GM21717 (cell line): ENCODE data around the gene CDH20.

Source experiments
- ATAC-seq: cut with Tn5 transposase; IDR thresholded peaks from one replicate; pipeline ENCODE4 v1.9.1; 2021; ENCODE audit warnings: mild to moderate bottlenecking, moderate library complexity; ENCODE audit not compliant: unreplicated experiment

CDH20 gene

GRCh38 chr18:61333271-61333745, at the start of gene CDH20:
TSS of gene CDH20 (plus strand) at chr18:61333430.
- ATAC-seq: no peak

GRCh38 chr18:61284039-61284438, 49.2 kb upstream of the CDH20 start:
- ATAC-seq: no peak

- ATAC-seq: no peak
Measured at GRCh38 chr18:61285777-61286176, 47.5 kb upstream of the CDH20 start.

GRCh38 chr18:61286867-61287266, 46.4 kb upstream of the CDH20 start:
- ATAC-seq: no peak

DNA sequence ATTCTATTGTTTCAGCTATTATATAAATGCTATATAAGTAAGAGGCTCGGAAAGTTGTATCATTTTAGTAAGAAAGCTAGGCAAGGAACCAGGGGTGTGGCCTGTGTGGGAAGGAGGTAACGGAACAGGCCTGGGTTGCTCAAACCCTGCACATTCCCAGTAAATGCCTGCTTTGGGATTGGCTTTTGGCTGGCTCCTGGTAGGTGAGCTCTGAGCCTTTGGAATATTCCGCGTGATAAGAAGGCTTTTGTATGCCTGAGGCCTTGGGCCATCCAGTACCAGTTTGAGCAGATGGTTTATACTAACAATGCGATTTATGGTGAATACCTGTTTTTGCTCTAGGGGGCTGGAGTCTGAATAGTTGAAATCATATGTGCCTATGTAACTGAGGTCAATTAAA, 42.6 kb upstream of the CDH20 start:
- no peak for ATAC-seq

DNA sequence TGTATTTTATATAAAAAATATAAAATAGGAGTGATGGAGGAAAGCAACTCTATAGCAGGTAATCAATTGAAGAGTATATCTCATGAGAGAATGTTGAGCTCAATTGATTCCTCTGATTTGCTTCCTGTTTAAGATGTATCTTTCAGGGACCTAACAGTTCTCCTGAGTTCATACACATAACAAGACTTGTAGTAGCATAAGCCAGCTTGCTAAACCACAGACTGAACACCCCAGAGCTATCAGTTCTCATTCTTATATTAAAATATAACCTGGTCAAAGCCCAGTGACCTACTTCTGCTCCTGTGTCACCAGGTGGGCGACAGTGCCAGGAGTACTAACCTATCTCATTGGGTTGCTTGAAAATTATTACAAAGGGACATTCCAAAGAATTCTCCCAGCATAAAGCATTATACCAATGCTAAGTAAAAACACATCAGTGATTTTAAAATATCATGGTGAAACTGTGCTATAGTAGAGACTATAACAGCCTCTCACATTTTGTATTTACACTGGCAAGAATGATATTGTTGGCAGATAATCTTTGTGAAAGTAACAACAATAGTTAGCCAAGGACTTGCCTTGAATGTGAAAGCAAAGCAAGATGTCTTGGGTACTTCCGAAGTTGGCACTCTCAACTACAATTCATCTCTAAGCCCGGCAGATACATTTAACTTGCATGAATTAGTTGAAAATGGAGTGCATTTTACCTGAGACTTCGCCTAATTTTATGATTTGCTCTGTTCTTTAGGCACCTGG, 40.8 kb upstream of the CDH20 start:
- ATAC-seq: no peak

DNA sequence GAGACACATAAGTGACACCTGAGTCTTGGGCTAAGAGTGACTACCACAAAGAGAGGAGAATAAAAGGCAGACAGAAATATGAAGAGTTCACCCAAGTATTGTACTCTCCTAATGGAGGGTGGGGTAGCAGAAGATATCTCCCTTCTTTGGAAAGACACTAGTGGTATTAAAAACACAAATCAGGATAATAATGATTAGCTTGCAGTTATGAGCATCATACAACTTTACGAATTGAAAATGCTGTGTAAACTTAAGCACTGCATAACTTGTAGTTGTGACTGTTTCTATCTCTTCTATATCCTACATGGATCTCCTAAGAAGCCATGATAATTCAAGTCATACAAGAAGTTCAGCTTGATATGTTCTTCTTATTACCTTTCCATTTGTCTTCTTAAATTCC, 38.1 kb upstream of the CDH20 start:
- ATAC-seq: no peak

DNA sequence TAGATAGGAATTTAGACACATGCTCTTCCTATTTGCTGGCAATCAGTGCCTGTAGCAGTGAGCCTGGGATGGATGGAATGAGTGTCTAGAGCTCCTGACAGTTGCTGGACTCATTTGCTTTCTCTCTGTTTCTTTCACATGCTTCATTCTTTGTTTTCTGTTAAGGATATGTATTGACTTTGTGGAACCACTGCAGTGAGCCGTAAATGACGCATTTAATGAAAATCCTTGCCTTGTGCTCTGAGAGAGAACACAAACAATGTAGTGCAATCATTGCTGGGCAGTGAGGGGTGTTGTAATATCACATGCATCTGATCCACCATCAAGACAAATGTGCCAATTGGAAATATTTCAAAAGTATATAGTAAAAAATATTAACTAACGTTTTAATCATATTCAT, 25.2 kb upstream of the CDH20 start:
- ATAC-seq: no peak

- no peak for ATAC-seq
Measured at GRCh38 chr18:61308795-61309393, 24.3 kb upstream of the CDH20 start.

DNA sequence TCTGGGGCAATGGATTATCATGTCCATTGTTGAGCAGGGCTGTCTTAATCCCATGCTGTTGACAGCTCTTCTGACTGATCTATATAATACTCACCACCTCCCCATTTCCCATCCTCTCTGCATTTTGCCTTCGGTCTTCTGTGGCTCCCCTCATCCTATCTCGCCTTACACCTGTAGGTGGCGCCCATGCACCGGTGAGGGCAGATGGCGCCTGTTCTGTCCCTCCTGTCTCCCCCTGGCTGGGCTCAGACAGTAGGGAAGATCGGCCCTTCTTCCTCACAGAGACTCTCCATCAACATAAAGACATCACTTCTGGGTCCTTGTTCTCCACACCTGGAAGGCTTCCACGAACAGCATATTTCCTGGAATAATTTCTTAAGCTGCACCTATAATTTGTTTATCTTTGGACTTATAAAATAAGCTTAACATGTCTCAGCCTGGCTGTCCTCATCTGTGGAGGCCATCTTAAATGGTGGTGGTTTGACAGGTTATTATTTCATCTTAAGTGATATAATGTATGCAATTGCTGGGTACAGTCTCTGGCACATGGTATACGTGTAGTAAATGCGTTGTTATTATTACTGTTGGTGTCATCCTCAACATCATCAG, 10.9 kb upstream of the CDH20 start:
- ATAC-seq: peak; percentile 96

DNA sequence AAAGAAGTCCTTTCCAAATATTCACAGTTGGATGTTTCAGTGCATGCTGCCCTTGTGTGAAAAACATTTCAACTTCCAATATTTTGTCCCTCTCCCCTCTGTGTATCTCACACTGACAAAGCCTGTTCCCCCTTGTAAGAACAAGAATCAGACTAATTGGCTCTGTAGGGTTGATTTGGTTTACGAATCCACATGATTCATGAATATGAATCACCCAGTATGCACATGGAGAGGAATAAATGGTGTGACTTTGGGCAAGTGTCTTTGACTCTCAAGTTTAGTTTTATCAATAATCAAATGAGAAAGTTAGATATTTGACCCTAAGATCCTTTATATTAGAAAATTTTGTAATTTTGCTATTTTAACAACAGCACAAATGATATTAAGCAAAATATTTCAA, 9.3 kb upstream of the CDH20 start:
- no peak for ATAC-seq

- no peak for ATAC-seq
Measured at GRCh38 chr18:61326407-61326806, 6.8 kb upstream of the CDH20 start.

GRCh38 chr18:61329398-61329797, 3.8 kb upstream of the CDH20 start:
- ATAC-seq: no peak

DNA sequence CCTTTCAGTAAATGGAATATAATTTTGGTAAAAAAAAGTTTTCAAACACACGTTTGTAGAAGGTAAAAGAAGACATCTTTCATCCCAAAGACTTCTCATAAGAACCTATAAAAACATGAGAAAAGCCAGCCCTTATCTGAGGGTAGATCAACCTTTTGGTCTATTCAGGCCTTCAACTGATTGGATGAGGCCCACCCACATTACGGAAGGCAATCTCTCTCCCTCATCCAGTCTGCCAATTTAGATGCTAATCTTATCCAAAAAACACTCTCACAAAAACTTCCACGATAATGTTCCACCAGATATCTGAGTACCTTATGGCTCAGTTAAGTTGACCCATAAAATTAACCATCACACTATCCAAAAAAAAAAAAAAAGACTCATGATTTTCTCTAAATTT, 2.2 kb upstream of the CDH20 start:
- ATAC-seq: no peak

DNA sequence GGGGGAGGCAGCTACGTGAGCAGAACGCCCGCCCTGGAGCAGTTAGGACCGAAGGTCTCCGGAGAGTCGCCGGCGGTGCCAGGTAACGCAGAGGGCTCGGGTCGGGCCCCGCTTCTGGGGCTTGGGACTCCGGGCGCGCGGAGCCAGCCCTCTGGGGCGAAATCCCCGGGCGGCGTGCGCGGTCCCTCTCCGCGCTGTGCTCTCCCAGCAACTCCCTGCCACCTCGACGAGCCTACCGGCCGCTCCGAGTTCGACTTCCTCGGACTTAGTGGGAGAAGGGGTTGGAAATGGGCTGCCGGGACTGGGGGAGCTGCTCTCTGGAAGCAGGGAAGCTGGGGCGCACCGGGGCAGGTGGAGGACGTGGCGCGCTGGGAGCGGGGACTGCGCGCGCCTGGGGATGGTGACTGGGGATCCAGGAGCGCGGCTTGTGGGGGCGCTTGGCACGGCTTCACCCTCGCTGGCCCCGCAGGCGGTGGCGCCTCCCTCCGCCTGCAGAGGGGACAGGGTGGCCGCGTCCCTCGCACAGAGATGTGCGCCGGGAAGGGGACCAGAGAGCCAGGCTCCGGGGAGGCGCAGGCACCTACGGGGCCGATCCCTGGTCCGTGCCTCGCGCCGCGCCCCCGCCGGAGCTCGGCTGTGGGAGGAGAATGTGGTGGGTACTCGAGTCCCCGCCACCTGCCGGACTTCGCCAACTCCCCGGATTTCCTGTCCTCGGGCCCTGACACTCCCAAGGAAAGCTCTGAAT, 688 bp downstream of the CDH20 start:
- no peak for ATAC-seq

GRCh38 chr18:61334491-61334850, 1.2 kb downstream of the CDH20 start:
- no peak for ATAC-seq

GRCh38 chr18:61334951-61335683, 1.9 kb downstream of the CDH20 start:
- ATAC-seq: no peak

DNA sequence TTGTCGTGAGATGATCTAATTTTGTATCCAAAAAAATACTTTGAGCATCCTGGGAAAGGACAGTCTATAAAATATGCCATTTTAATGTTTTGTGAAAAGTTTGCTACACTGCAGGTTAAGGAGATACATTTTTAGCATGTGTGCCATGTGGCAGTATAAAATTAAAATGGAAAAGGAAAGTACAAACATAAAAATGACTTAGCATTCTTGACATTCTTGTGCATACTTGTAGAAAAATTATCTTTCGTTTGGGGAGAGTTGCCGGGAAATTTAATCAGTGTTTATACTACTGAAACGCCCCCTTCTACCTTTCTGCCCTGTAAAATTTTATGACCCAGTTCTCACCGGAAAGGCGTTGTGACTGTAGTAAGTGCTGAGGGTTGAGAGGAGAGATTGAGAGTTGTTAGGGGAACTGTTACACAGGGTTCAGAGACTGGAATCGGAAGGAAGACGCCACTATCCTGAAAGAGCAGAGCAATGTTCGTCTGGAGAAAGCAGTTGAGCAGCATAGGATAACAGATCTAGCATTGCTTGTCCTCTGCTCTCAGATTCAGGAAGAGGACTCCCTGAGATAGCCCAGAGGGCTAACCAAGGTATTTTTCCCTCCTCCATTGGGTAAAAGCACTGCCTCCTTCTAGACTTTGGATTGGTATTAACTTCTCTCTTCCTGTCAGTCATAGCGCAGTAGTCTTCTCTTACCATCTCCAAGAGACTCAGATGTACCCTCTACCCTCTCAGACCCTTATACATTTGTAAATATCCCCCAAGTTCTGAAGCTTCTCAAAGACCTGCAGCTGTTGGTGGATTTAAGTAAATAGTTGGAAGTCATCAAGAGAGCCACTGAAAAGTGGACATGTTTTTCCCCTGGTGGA, 2.7 kb downstream of the CDH20 start:
- no peak for ATAC-seq

GRCh38 chr18:61336766-61337165, 3.5 kb downstream of the CDH20 start:
- ATAC-seq: no peak

- ATAC-seq: no peak
Measured at GRCh38 chr18:61337527-61337926, 4.3 kb downstream of the CDH20 start.
